GM19372 (cell line): ENCODE measurements around the gene SLC2A9.

Source experiments
- ATAC-seq: cut with Tn5 transposase; IDR thresholded peaks from one replicate; pipeline ENCODE4 v1.9.1; 2021; ENCODE audit warnings: mild to moderate bottlenecking, low read depth, moderate library complexity; ENCODE audit not compliant: unreplicated experiment

The SLC2A9 gene

GRCh38 chr4:10046471-10046870, 25.2 kb upstream of the SLC2A9 start:
- ATAC-seq = no peak

GRCh38 chr4:10045481-10045880, 24.2 kb upstream of the SLC2A9 start:
- ATAC-seq = no peak

- no peak for ATAC-seq
Observed at GRCh38 chr4:10041036-10041435, 19.7 kb upstream of the SLC2A9 start.

- ATAC-seq = no peak
Observed at GRCh38 chr4:10040049-10040892, 19.0 kb upstream of the SLC2A9 start.

- no peak for ATAC-seq
Observed at GRCh38 chr4:10036807-10037342, 15.6 kb upstream of the SLC2A9 start.

GRCh38 chr4:10035130-10035529, 13.8 kb upstream of the SLC2A9 start:
- ATAC-seq = no peak

- ATAC-seq = no peak
Observed at GRCh38 chr4:10034612-10035104, 13.4 kb upstream of the SLC2A9 start.

- no peak for ATAC-seq
Observed at GRCh38 chr4:10034136-10034535, 12.8 kb upstream of the SLC2A9 start.

- peak; percentile 68 for ATAC-seq
Observed at GRCh38 chr4:10033191-10033881, 12.0 kb upstream of the SLC2A9 start.

- ATAC-seq = no peak
Observed at GRCh38 chr4:10032625-10033024, 11.3 kb upstream of the SLC2A9 start.

- ATAC-seq = no peak
Observed at GRCh38 chr4:10031668-10032590, 10.6 kb upstream of the SLC2A9 start.

- no peak for ATAC-seq
Observed at GRCh38 chr4:10030972-10031667, 9.8 kb upstream of the SLC2A9 start.

- ATAC-seq = no peak
Observed at GRCh38 chr4:10029403-10029802, 8.1 kb upstream of the SLC2A9 start.

- ATAC-seq = no peak
Observed at GRCh38 chr4:10028910-10029309, 7.6 kb upstream of the SLC2A9 start.

- no peak for ATAC-seq
Observed at GRCh38 chr4:10026485-10026884, 5.2 kb upstream of the SLC2A9 start.

- ATAC-seq = no peak
Observed at GRCh38 chr4:10025230-10025806, 4.0 kb upstream of the SLC2A9 start.

- no peak for ATAC-seq
Observed at GRCh38 chr4:10024303-10024702, 3.0 kb upstream of the SLC2A9 start.

GRCh38 chr4:10023806-10024205, 2.5 kb upstream of the SLC2A9 start:
- ATAC-seq = no peak

- ATAC-seq = no peak
Observed at GRCh38 chr4:10023050-10023419, 1.7 kb upstream of the SLC2A9 start.
